ENCODE measurements around the gene EML6.

EML6 gene

DNA sequence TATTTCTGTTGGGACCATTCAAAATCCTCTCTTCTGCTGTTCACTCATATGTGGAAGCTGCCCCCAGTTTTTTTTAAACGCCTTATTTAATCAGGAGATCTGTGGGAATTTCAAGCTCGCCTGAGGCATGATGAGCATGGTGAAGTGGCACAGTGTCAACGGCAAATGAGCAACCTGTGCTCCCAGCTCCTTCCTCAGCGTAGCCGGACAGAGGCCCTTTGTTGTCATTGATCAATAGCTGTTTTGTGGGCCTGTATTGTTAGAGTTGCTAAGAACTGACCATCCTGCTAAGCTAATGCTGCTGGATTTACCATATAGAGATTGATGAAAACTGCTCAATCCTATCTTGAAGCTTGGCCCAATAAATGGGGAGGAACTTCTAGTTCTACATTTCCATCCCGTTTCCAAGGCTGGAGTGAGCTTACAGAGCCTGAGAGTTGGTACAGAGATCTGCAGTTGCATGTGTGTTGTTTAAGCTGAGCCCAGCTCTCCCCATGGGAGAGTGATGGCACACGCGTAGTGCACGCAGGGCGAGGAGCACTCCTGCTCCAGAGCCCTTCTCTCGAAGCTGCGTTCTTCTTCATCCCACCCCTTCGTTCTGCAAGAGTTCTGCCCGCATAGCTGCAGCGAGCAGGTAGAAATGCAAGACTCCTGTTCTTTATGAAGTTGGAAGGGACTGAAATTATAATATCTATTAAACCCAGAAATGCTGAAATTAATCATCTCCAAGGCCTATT lies 218.0 kb downstream of the EML6 start:
- Mint-ChIP-seq H3K9me3 (no peaks in the 10 kb centered on the region), H3K36me3 (ENCODE audit: insufficient read depth) (no peaks in the 10 kb centered on the region), H3K27me3 (no peaks in the 10 kb centered on the region), H3K27ac (no peak overlapping the region), H3K4me3 (no peak overlapping the region), H3K4me1 (ENCODE audit: low read depth in 2 of 2) (peaks cover 11 to 14% of the 10 kb centered on the region in 2 donors)
- ATAC-seq (replicated peaks) = no peak
- DNase-seq = no peak

DNA sequence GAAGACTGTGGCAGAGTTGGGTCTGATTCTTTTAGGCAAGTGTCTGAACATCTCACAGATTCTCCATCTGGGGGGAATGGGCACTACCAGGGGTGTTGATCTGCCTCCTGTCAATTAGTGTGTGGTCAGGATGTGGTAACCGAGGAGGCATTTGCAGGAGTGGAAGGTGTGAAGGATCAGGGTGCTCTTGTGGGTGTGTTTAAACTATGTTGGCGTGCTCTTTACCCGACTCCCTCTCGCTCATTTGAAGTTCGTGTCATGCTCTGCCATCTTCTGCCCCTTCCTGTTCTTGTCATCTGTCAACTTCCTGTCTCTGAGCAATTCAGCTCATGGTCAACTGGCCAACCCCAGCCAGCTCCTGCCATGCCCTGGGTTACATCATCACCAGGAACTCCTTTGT lies 218.9 kb downstream of the EML6 start:
- Mint-ChIP-seq H3K9me3 (no peaks in the 10 kb centered on the region), H3K4me3 (no peak overlapping the region), H3K36me3 (ENCODE audit: insufficient read depth) (no peaks in the 10 kb centered on the region), H3K27ac (no peak overlapping the region), H3K27me3 (no peaks in the 10 kb centered on the region), H3K4me1 (ENCODE audit: low read depth in 2 of 2) (peaks cover 11 to 14% of the 10 kb centered on the region in 2 donors)
- DNase-seq (peak; percentile 38 to 53 (median 39)), ATAC-seq (replicated peaks) (peak; percentile 98)

GRCh38 chr2:54944724-54945326 lies 221.4 kb downstream of the EML6 start:
- ATAC-seq (replicated peaks) (no peak), DNase-seq (no peak)
- Mint-ChIP-seq H3K27me3 (peaks cover 6 to 11% of the 10 kb centered on the region in 2 donors), H3K4me3 (peak overlapping the region in 1 of 2 donors; percentile 41), H3K9me3 (no peaks in the 10 kb centered on the region), H3K36me3 (ENCODE audit: insufficient read depth) (no peaks in the 10 kb centered on the region), H3K27ac (peak overlapping the region in 1 of 2 donors; percentile 88), H3K4me1 (ENCODE audit: low read depth in 2 of 2) (peaks cover 11 to 14% of the 10 kb centered on the region in 2 donors)

- no peak for DNase-seq
- no peak for ATAC-seq (replicated peaks)
- H3K4me1 Mint-ChIP-seq (ENCODE audit: low read depth in 2 of 2) = peaks cover 11 to 14% of the 10 kb centered on the region in 2 donors
These were observed 222.1 kb downstream of the EML6 start for GRCh38 chr2:54945391-54946219.

DNA sequence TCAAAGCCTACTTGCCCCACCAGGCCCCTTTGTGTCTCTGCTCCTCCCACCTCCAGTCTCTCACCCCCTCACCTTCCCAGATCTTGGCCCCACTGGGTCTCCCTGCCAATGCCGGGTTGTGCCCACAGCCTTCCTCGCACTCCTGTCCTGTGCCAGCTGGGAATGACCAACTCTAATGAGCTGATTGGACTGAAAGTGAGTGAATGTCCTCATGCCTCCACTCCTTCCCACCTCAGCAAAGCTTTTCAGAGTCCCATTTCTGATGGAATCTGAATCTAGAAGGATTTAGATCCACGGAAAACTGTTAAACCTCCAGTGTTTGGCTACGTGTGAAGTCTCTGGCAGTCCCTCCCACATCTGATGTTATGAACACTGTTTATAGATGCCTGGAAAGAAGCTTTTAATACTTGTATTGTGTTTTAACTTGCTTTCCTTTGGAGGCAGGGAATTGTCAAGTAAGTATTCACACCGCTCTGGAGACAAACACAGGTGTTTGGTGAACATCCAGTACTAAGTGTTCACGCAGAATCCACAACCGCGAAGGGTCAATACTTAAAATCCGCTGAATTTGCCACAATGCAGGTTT lies 222.9 kb downstream of the EML6 start:
- DNase-seq (no peak), ATAC-seq (replicated peaks) (no peak)
- H3K4me1 Mint-ChIP-seq (ENCODE audit: low read depth in 2 of 2) = peaks cover 9 to 12% of the 10 kb centered on the region in 2 donors
- H3K27me3 Mint-ChIP-seq = peaks cover 6 to 16% of the 10 kb centered on the region in 2 donors
- H3K9me3 Mint-ChIP-seq = no peaks in the 10 kb centered on the region
- H3K4me3 Mint-ChIP-seq = no peak overlapping the region
- no peaks in the 10 kb centered on the region for H3K36me3 Mint-ChIP-seq (ENCODE audit: insufficient read depth)
- peak overlapping the region; percentile 53 to 88 for H3K27ac Mint-ChIP-seq

More at GRCh38 chr2:54945391-54946219, 222.1 kb downstream of the EML6 start:
- no peaks in the 10 kb centered on the region for H3K9me3 Mint-ChIP-seq
- peak overlapping the region; percentile 53 to 88 for H3K27ac Mint-ChIP-seq
- no peaks in the 10 kb centered on the region for H3K36me3 Mint-ChIP-seq (ENCODE audit: insufficient read depth)
- H3K4me3 Mint-ChIP-seq = peak overlapping the region in 1 of 2 donors; percentile 41
- peaks cover 6 to 16% of the 10 kb centered on the region in 2 donors for H3K27me3 Mint-ChIP-seq

DNA sequence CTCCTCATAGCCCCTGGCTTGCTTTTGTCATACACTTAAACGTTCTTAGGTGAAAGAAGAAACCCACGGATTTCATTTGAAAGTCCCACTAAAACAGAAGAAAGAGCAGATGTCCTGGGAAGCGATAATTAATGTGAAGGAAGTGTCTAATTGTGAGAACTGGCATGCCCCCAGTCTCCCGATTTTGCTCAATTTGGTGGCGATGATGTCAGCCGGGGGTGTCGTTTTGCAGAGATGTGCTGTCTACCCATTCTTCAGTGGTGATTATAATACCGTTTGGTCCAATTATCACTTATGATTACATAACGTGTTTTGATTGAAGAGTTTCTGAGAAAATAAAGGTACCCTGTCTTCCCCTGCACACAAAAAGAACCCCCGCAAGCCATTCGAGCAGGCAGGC lies 223.7 kb downstream of the EML6 start:
- Mint-ChIP-seq H3K36me3 (ENCODE audit: insufficient read depth) (no peaks in the 10 kb centered on the region), H3K9me3 (no peaks in the 10 kb centered on the region), H3K4me1 (ENCODE audit: low read depth in 2 of 2) (peaks cover 7 to 11% of the 10 kb centered on the region in 2 donors), H3K27me3 (peaks cover 6 to 16% of the 10 kb centered on the region in 2 donors), H3K4me3 (no peak overlapping the region), H3K27ac (peak overlapping the region in 1 of 2 donors; percentile 39)
- DNase-seq (no peak), ATAC-seq (replicated peaks) (no peak)

DNA sequence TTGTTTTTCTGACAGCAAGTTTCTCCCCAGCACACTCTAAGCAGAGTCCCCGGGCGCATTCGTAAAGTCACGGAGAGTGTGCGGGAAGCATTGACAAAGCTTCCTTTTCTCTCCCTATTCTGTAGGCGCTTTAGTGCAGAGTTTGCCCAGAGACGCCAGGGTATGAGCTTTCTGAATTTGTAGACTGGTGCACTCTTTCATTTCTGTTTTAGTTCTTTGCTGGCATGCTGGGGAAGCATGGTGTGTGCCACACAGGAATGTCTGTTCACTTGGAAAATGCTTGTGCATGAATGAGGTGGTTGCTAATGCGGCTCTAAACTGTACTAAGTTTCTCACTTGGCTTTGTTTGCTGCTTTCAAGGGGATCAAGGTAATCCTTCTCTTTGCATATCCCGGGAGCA lies 224.2 kb downstream of the EML6 start:
- H3K4me1 Mint-ChIP-seq (ENCODE audit: low read depth in 2 of 2) = peaks cover 7 to 11% of the 10 kb centered on the region in 2 donors
- H3K27me3 Mint-ChIP-seq = peaks cover 6 to 16% of the 10 kb centered on the region in 2 donors
- H3K27ac Mint-ChIP-seq = no peak overlapping the region
- H3K4me3 Mint-ChIP-seq = no peak overlapping the region
- H3K9me3 Mint-ChIP-seq = no peaks in the 10 kb centered on the region
- DNase-seq (no peak), ATAC-seq (replicated peaks) (no peak)
- no peaks in the 10 kb centered on the region for H3K36me3 Mint-ChIP-seq (ENCODE audit: insufficient read depth)

DNA sequence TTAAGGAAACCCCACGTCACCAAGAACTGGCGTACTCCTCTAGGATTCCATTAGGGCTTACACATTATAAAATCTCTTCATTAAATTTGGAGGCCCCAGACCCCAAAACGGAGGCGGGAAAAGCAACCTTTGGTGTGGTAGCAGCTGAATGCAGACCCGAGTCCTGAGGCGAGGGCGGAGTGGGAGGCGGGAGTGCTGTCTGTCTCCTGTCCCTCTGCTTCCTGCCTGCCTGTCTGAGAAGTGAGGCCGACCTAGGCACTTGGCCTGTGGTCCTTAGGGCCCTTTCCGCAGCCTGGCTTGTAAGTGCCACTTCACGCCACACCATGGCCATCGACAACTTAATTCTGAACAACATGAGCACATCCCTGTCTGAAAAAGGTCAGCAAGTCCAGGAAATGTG lies 224.7 kb downstream of the EML6 start:
- no peaks in the 10 kb centered on the region for H3K36me3 Mint-ChIP-seq (ENCODE audit: insufficient read depth)
- peaks cover 7 to 11% of the 10 kb centered on the region in 2 donors for H3K4me1 Mint-ChIP-seq (ENCODE audit: low read depth in 2 of 2)
- H3K27ac Mint-ChIP-seq = no peak overlapping the region
- H3K27me3 Mint-ChIP-seq = peaks cover 6 to 16% of the 10 kb centered on the region in 2 donors
- DNase-seq (no peak), ATAC-seq (replicated peaks) (no peak)
- no peak overlapping the region for H3K4me3 Mint-ChIP-seq
- no peaks in the 10 kb centered on the region for H3K9me3 Mint-ChIP-seq

GRCh38 chr2:54949431-54949830 lies 226.0 kb downstream of the EML6 start:
- peaks cover 6 to 16% of the 10 kb centered on the region in 2 donors for H3K27me3 Mint-ChIP-seq
- no peak for ATAC-seq (replicated peaks)
- H3K27ac Mint-ChIP-seq = no peak overlapping the region

DNA sequence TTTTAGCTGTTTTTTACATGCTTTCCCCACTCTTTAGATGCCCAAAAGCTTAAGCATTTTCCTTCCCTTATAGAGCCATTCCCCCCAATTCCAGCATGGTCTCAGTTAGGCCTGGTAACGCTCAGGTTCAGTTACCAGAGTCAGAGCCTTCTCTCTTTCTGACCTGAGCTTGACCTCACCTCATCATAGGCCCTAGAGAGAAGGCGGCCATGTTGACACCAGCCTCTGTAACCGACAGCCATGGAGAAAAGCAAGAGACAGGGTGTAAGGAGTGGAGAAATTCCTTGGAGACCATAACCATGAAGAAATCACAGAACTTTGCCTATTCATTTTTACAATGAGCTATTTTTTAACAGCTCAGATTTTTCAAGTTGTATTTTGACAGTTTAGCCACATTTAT lies 227.3 kb downstream of the EML6 start:
- no peak overlapping the region for H3K27ac Mint-ChIP-seq
- no peaks in the 10 kb centered on the region for H3K36me3 Mint-ChIP-seq (ENCODE audit: insufficient read depth)
- H3K9me3 Mint-ChIP-seq = no peaks in the 10 kb centered on the region
- peaks cover 6 to 16% of the 10 kb centered on the region in 2 donors for H3K27me3 Mint-ChIP-seq
- no peak for DNase-seq
- peaks cover 3 to 5% of the 10 kb centered on the region in 2 donors for H3K4me1 Mint-ChIP-seq (ENCODE audit: low read depth in 2 of 2)
- no peak for ATAC-seq (replicated peaks)
- H3K4me3 Mint-ChIP-seq = no peak overlapping the region

More at GRCh38 chr2:54949431-54949830, 226.0 kb downstream of the EML6 start:
- Mint-ChIP-seq H3K4me3 (no peak overlapping the region), H3K4me1 (ENCODE audit: low read depth in 2 of 2) (peaks cover 7 to 11% of the 10 kb centered on the region in 2 donors), H3K36me3 (ENCODE audit: insufficient read depth) (no peaks in the 10 kb centered on the region), H3K9me3 (no peaks in the 10 kb centered on the region)
- no peak for DNase-seq

DNA sequence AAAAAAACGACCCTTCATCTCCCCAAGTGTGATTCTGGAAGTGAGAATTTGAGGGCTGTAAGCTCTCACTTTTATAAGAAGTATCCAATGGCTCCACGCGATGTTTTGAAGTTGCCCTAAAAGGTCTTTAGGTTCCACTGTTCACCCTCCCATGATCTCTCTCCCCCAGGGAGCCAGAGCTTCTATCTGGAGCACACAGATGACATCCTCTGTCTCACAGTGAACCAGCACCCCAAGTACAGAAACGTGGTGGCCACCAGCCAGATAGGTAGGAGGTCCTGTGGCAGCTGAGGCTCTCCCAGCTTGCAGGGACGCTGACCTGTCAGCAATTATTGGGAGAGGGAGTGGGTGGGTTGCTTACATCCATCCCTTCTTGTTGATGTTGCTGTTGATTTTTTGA lies 229.0 kb downstream of the EML6 start:
- no peak overlapping the region for H3K27ac Mint-ChIP-seq
- DNase-seq (no peak), ATAC-seq (replicated peaks) (no peak)
- H3K4me3 Mint-ChIP-seq = no peak overlapping the region
- peaks cover 0 to 2% of the 10 kb centered on the region in 2 donors for H3K4me1 Mint-ChIP-seq (ENCODE audit: low read depth in 2 of 2)
- H3K27me3 Mint-ChIP-seq = peaks cover 6 to 16% of the 10 kb centered on the region in 2 donors
- no peaks in the 10 kb centered on the region for H3K36me3 Mint-ChIP-seq (ENCODE audit: insufficient read depth)
- H3K9me3 Mint-ChIP-seq = no peaks in the 10 kb centered on the region

GRCh38 chr2:54952978-54953456 lies 229.6 kb downstream of the EML6 start:
- Mint-ChIP-seq H3K4me1 (ENCODE audit: low read depth in 2 of 2) (peaks cover 0 to 2% of the 10 kb centered on the region in 2 donors), H3K4me3 (no peak overlapping the region)

DNA sequence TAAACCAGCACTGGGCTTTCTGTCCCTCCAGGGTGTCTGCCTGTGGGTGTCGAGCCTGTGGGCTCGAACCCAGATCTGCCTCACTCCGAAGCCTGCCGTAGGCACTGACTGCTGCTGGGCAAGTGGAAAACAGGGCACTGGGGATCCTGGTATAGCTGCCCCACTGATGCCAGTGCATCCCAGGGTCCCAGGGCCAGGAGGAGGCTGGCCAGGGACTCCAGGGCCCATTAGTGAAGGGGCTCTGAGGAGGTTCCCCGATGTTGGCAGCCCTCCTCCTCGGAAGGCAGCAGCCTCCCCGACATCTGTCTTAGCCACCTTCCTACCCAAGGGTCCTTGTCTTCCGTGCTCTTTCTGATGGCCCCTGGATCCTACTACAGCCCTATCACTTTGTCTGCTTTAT lies 230.7 kb downstream of the EML6 start:
- Mint-ChIP-seq H3K36me3 (ENCODE audit: insufficient read depth) (no peaks in the 10 kb centered on the region), H3K27me3 (peaks cover 4 to 12% of the 10 kb centered on the region in 2 donors), H3K9me3 (no peaks in the 10 kb centered on the region), H3K27ac (no peak overlapping the region), H3K4me1 (ENCODE audit: low read depth in 2 of 2) (peaks cover 0 to 2% of the 10 kb centered on the region in 2 donors), H3K4me3 (no peak overlapping the region)
- DNase-seq (no peak), ATAC-seq (replicated peaks) (no peak)

More at GRCh38 chr2:54952978-54953456, 229.6 kb downstream of the EML6 start:
- no peaks in the 10 kb centered on the region for H3K9me3 Mint-ChIP-seq
- H3K27me3 Mint-ChIP-seq = peaks cover 6 to 16% of the 10 kb centered on the region in 2 donors
- ATAC-seq (replicated peaks) (no peak), DNase-seq (no peak)
- H3K27ac Mint-ChIP-seq = no peak overlapping the region
- no peaks in the 10 kb centered on the region for H3K36me3 Mint-ChIP-seq (ENCODE audit: insufficient read depth)

All from effector memory CD8-positive, alpha-beta T cell (primary cell).